Measurements from ENCODE around the gene ACCS.

ACCS gene

DNA sequence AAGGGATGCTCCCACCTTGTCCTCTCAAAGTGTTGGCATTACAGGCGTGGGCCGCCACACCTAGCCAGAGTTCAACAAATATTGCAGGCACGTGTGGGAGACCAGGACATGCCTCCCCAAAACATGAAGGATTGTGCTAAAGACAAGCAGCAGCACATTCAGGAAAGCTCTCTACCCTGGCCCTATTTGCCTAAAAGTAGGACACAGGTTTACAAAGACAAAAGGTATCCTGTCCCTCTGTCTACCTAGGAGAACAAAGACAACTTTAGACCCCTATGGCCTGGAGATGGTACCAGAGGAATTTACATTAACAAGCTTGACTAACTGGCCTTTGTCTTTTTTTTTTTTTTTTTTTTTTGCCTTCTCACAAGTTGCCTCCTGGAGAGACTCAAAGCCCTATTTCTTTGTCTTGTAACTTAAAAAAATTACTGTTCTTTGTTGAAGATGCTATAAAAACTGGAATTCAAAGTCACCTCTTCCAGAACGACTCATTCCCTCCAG, 859 bp upstream of the ACCS start:
- H3K79me1 ChIP-seq (ENCODE audit: low read length), result no peaks in the 10 kb centered on the region
- H3K4ac ChIP-seq (ENCODE audit: low read depth, low read length), result no peak overlapping the region
- no peak overlapping the region for H2BK5ac ChIP-seq (ENCODE audit: low read length)
- no peak overlapping the region for H4K5ac ChIP-seq (ENCODE audit: low read length)
- H3K36me3 ChIP-seq (ENCODE audit: control insufficient read depth, insufficient read depth, low read length), result no peaks in the 10 kb centered on the region
- no CpG with 5 or more reads among the region's 4 CpGs for WGBS (ENCODE audit: extremely low coverage, insufficient coverage, low lambda C conversion rate)
- no peak overlapping the region for H3K4me2 ChIP-seq (ENCODE audit: low read length)
- no peaks in the 10 kb centered on the region for H3K27me3 ChIP-seq (ENCODE audit: insufficient read depth, low read length, poor library complexity)
- no peak overlapping the region for H3K23ac ChIP-seq (ENCODE audit: low read length)
- no peaks in the 10 kb centered on the region for H3K79me2 ChIP-seq (ENCODE audit: control insufficient read depth, insufficient read depth, low read length)
- DNase-seq, result peak; percentile 66
- no peak overlapping the region for H2BK15ac ChIP-seq (replicated peaks; ENCODE audit: low read depth)
- H2AK5ac ChIP-seq (ENCODE audit: low read length), result no peak overlapping the region
- no peaks in the 10 kb centered on the region for H3K4me1 ChIP-seq (ENCODE audit: control insufficient read depth, low read depth, low read length)
- H2BK120ac ChIP-seq (ENCODE audit: low read depth, low read length), result no peak overlapping the region
- H3K9ac ChIP-seq (ENCODE audit: low read length), result no peak overlapping the region
- no peak overlapping the region for H3K4me3 ChIP-seq (ENCODE audit: low read length)
- peak overlapping the region; percentile 9 for H3K56ac ChIP-seq (ENCODE audit: low read length)
- H3K18ac ChIP-seq (ENCODE audit: low read length), result no peak overlapping the region
- H3K27ac ChIP-seq (ENCODE audit: low read depth, low read length), result no peak overlapping the region
- H4K8ac ChIP-seq (ENCODE audit: low read depth, low read length), result no peak overlapping the region

DNA sequence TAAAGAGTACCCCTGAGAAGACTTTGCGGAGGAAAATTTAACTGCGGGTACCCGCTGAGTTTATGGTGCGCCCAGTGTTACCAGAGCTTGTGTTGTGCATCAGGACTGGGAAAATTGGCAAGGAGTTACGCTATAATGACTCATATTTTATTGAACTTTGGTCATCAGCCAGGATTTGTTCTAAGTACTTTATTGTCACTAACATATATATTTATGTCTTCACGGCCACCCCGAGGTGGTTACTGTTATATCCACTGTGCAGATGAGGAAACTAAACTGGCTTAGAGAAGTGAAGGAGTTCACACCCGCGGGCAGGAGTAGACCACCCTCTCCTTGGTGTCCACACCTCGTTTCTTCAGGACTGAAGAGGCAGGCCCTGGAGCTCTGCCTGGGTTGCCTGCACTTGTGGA, 667 bp downstream of the ACCS start:
- no peak overlapping the region for H2BK15ac ChIP-seq (replicated peaks; ENCODE audit: low read depth)
- H3K56ac ChIP-seq (ENCODE audit: low read length), result peak overlapping the region; percentile 92
- WGBS (ENCODE audit: extremely low coverage, insufficient coverage, low lambda C conversion rate), result no CpG with 5 or more reads among the region's 10 CpGs
- H3K79me2 ChIP-seq (ENCODE audit: control insufficient read depth, insufficient read depth, low read length), result no peaks in the 10 kb centered on the region
- peak overlapping the region; percentile 82 for H3K18ac ChIP-seq (ENCODE audit: low read length)
- no peak overlapping the region for H2AK5ac ChIP-seq (ENCODE audit: low read length)
- no peaks in the 10 kb centered on the region for H3K27me3 ChIP-seq (ENCODE audit: insufficient read depth, low read length, poor library complexity)
- no peak overlapping the region for H3K27ac ChIP-seq (ENCODE audit: low read depth, low read length)
- no peaks in the 10 kb centered on the region for H3K79me1 ChIP-seq (ENCODE audit: low read length)
- peak overlapping the region; percentile 97 for H4K8ac ChIP-seq (ENCODE audit: low read depth, low read length)
- no peak overlapping the region for H3K23ac ChIP-seq (ENCODE audit: low read length)
- H4K5ac ChIP-seq (ENCODE audit: low read length), result no peak overlapping the region
- H3K4ac ChIP-seq (ENCODE audit: low read depth, low read length), result peak overlapping the region; percentile 85
- peak overlapping the region; percentile 12 for H3K4me2 ChIP-seq (ENCODE audit: low read length)
- no peaks in the 10 kb centered on the region for H3K36me3 ChIP-seq (ENCODE audit: control insufficient read depth, insufficient read depth, low read length)
- H2BK5ac ChIP-seq (ENCODE audit: low read length), result no peak overlapping the region
- DNase-seq, result no peak
- H3K4me3 ChIP-seq (ENCODE audit: low read length), result no peak overlapping the region
- no peaks in the 10 kb centered on the region for H3K4me1 ChIP-seq (ENCODE audit: control insufficient read depth, low read depth, low read length)
- H2BK120ac ChIP-seq (ENCODE audit: low read depth, low read length), result peak overlapping the region; percentile 17
- H3K9ac ChIP-seq (ENCODE audit: low read length), result peak overlapping the region; percentile 67

GRCh38 chr11:44067266-44067665, 1.2 kb downstream of the ACCS start:
- H3K27ac ChIP-seq (ENCODE audit: low read depth, low read length), result no peak overlapping the region
- DNase-seq, result no peak
- no peak overlapping the region for H3K4me2 ChIP-seq (ENCODE audit: low read length)

DNA sequence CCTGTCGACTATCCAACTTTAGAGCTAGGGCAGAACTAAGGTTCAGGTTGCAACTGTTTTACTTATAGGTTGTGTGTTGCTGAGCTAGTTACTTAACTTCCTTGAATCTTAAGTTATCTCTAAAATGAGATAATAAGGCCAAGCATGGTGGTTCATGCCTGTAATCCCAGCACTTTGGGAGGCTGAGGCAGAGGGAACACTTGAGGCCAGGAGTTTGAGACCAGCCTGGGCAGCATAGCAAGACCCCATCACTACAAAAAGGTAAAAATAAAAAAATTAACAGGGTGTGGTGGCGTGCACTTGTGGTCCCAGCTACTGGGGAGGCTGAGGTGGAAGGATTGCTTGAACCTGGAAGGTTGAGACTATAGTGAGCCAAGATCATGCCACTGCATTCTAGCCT, 2.1 kb downstream of the ACCS start:
- no CpG with 5 or more reads among the region's 2 CpGs for WGBS (ENCODE audit: extremely low coverage, insufficient coverage, low lambda C conversion rate)

More at GRCh38 chr11:44067266-44067665, 1.2 kb downstream of the ACCS start:
- H3K4me1 ChIP-seq (ENCODE audit: control insufficient read depth, low read depth, low read length), result no peaks in the 10 kb centered on the region
- no peak overlapping the region for H2BK15ac ChIP-seq (replicated peaks; ENCODE audit: low read depth)
- no peaks in the 10 kb centered on the region for H3K36me3 ChIP-seq (ENCODE audit: control insufficient read depth, insufficient read depth, low read length)
- H3K79me1 ChIP-seq (ENCODE audit: low read length), result no peaks in the 10 kb centered on the region
- H4K5ac ChIP-seq (ENCODE audit: low read length), result no peak overlapping the region
- no peak overlapping the region for H2AK5ac ChIP-seq (ENCODE audit: low read length)
- no peak overlapping the region for H4K8ac ChIP-seq (ENCODE audit: low read depth, low read length)
- H3K23ac ChIP-seq (ENCODE audit: low read length), result no peak overlapping the region
- no peak overlapping the region for H3K4ac ChIP-seq (ENCODE audit: low read depth, low read length)
- H3K79me2 ChIP-seq (ENCODE audit: control insufficient read depth, insufficient read depth, low read length), result no peaks in the 10 kb centered on the region
- no peak overlapping the region for H3K4me3 ChIP-seq (ENCODE audit: low read length)
- H3K27me3 ChIP-seq (ENCODE audit: insufficient read depth, low read length, poor library complexity), result no peaks in the 10 kb centered on the region
- no peak overlapping the region for H2BK120ac ChIP-seq (ENCODE audit: low read depth, low read length)
- no peak overlapping the region for H3K9ac ChIP-seq (ENCODE audit: low read length)
- H3K18ac ChIP-seq (ENCODE audit: low read length), result no peak overlapping the region
- H3K56ac ChIP-seq (ENCODE audit: low read length), result peak overlapping the region; percentile 92
- no CpG with 5 or more reads among the region's 5 CpGs for WGBS (ENCODE audit: extremely low coverage, insufficient coverage, low lambda C conversion rate)
- H2BK5ac ChIP-seq (ENCODE audit: low read length), result no peak overlapping the region

GRCh38 chr11:44071157-44071556, 5.1 kb downstream of the ACCS start:
- Histone ChIP-seq H3K36me3 (ENCODE audit: control insufficient read depth, insufficient read depth, low read length) (no peaks in the 10 kb centered on the region), H3K4me1 (ENCODE audit: control insufficient read depth, low read depth, low read length) (no peaks in the 10 kb centered on the region), H3K79me1 (ENCODE audit: low read length) (no peaks in the 10 kb centered on the region), H3K23ac (ENCODE audit: low read length) (no peak overlapping the region), H2BK120ac (ENCODE audit: low read depth, low read length) (no peak overlapping the region), H3K79me2 (ENCODE audit: control insufficient read depth, insufficient read depth, low read length) (no peaks in the 10 kb centered on the region), H3K4me2 (ENCODE audit: low read length) (no peak overlapping the region), H4K8ac (ENCODE audit: low read depth, low read length) (no peak overlapping the region), H2BK15ac (replicated peaks; ENCODE audit: low read depth) (no peak overlapping the region), H2BK5ac (ENCODE audit: low read length) (no peak overlapping the region), H3K9ac (ENCODE audit: low read length) (no peak overlapping the region), H2AK5ac (ENCODE audit: low read length) (no peak overlapping the region), H4K5ac (ENCODE audit: low read length) (no peak overlapping the region), H3K4ac (ENCODE audit: low read depth, low read length) (no peak overlapping the region), H3K27ac (ENCODE audit: low read depth, low read length) (no peak overlapping the region), H3K18ac (ENCODE audit: low read length) (no peak overlapping the region), H3K27me3 (ENCODE audit: insufficient read depth, low read length, poor library complexity) (no peaks in the 10 kb centered on the region), H3K56ac (ENCODE audit: low read length) (no peak overlapping the region), H3K4me3 (ENCODE audit: low read length) (no peak overlapping the region)
- peak; percentile 34 for DNase-seq
- no CpG with 5 or more reads among the region's 3 CpGs for WGBS (ENCODE audit: extremely low coverage, insufficient coverage, low lambda C conversion rate)

More for the DNA sequence above, 2.1 kb downstream of the ACCS start:
- H3K4me1 ChIP-seq (ENCODE audit: control insufficient read depth, low read depth, low read length), result no peaks in the 10 kb centered on the region
- no peaks in the 10 kb centered on the region for H3K79me2 ChIP-seq (ENCODE audit: control insufficient read depth, insufficient read depth, low read length)
- no peak overlapping the region for H2BK120ac ChIP-seq (ENCODE audit: low read depth, low read length)
- no peak overlapping the region for H2AK5ac ChIP-seq (ENCODE audit: low read length)
- H2BK5ac ChIP-seq (ENCODE audit: low read length), result no peak overlapping the region
- no peak overlapping the region for H3K23ac ChIP-seq (ENCODE audit: low read length)
- H3K56ac ChIP-seq (ENCODE audit: low read length), result no peak overlapping the region
- H3K9ac ChIP-seq (ENCODE audit: low read length), result no peak overlapping the region
- H3K27ac ChIP-seq (ENCODE audit: low read depth, low read length), result no peak overlapping the region
- no peak for DNase-seq
- H3K4me2 ChIP-seq (ENCODE audit: low read length), result no peak overlapping the region
- no peaks in the 10 kb centered on the region for H3K79me1 ChIP-seq (ENCODE audit: low read length)
- H4K8ac ChIP-seq (ENCODE audit: low read depth, low read length), result no peak overlapping the region
- H3K36me3 ChIP-seq (ENCODE audit: control insufficient read depth, insufficient read depth, low read length), result no peaks in the 10 kb centered on the region
- H3K4me3 ChIP-seq (ENCODE audit: low read length), result no peak overlapping the region
- H3K4ac ChIP-seq (ENCODE audit: low read depth, low read length), result no peak overlapping the region
- no peaks in the 10 kb centered on the region for H3K27me3 ChIP-seq (ENCODE audit: insufficient read depth, low read length, poor library complexity)
- H3K18ac ChIP-seq (ENCODE audit: low read length), result no peak overlapping the region
- H4K5ac ChIP-seq (ENCODE audit: low read length), result no peak overlapping the region
- no peak overlapping the region for H2BK15ac ChIP-seq (replicated peaks; ENCODE audit: low read depth)

Measured in mesendoderm (in vitro differentiated cells).